K562 (cell line): ENCODE results near the gene TSPOAP1. TPM values are rescaled to one million over a fixed set of nuclear protein-coding genes. Genes with fewer than 3 reads are reported as not detected.

ENCODE experiments used
- ATAC-seq: fragments of 200-7000 bp; cut with Tn5 transposase; 3 replicates; pipeline ENCODE4 v1.9.1; 2020; ENCODE audit warnings: moderate library complexity
- Bru-seq: library from RNA; stranded (reverse); fragments of 400-500 nt; gene quantifications from one replicate; lab custom pipeline; 2021; lab: Mats Ljungman, UMichigan
- BruChase-seq, 2 experiments: library from RNA; stranded (reverse); fragments of 400-500 nt; gene quantifications; one replicate each; lab custom pipeline; 2021; lab: Mats Ljungman, UMichigan
- BruUV-seq: library from RNA; stranded (reverse); fragments of 400-500 nt; replicated peaks from 2 replicates; lab custom pipeline; 2021; lab: Mats Ljungman, UMichigan
- CTCF ChIA-PET: fragments of 300-600 bp; formaldehyde crosslinking; extraction: SDS; loops from one replicate; lab custom pipeline; 2021; ENCODE audit warnings: low intra/inter-chr PET ratio; lab: Yijun Ruan, JAX
- POLR2A ChIA-PET: fragments of 300-600, 350-650 bp; sonication (Branson Sonifier 250); formaldehyde crosslinking; extraction: SDS; loops from one replicate; lab custom pipeline; 2021; ENCODE audit warnings: antibody characterized with exemption, inconsistent platforms; lab: Yijun Ruan, JAX
- DNase-seq, 4 experiments: peaks; one replicate each; pipeline versions ENCODE4 v3.0.0 to v3.0.0-alpha.2; 2011 to 2018; ENCODE audit warnings: low spot score in 3 of 4, mixed read lengths in 3 of 4; ENCODE audit errors: extremely low read depth in 1 of 4
- FAIRE-seq: peaks from 2 replicates; lab custom pipeline; 2011; peaks lifted over from hg19 to GRCh38; lab: Jason Lieb, UNC
- H2AFZ ChIP-seq: 2 replicates; pipeline ENCODE4 v1.6.0; 2011; ENCODE audit warnings: low read depth, low read length, control low read depth, inconsistent platforms
- H3K27ac ChIP-seq: fragments of 200-600 bp; 3 replicates; pipeline ENCODE4 v1.8.0; 2011; ENCODE audit warnings: low read depth, mild to moderate bottlenecking, control low read depth, inconsistent platforms, low read length, moderate library complexity, mixed read lengths; ENCODE audit errors: extremely low read depth
- H3K27me3 ChIP-seq, 2 experiments: fragments of 300-600 bp in 1 of 2; 2 replicates in 1 of 2; 3 replicates in 1 of 2; pipeline versions ENCODE4 v1.6.0 to v1.8.0; 2011; ENCODE audit warnings: inconsistent platforms in 2 of 2, low read length in 2 of 2, mild to moderate bottlenecking in 1 of 2, mixed read lengths in 1 of 2, moderate library complexity in 1 of 2; ENCODE audit not compliant: control insufficient read depth in 2 of 2, insufficient read depth in 2 of 2
- H3K36me3 ChIP-seq: fragments of 300-600 bp; 3 replicates; pipeline ENCODE4 v1.8.0; 2011; ENCODE audit warnings: mild to moderate bottlenecking, low read length, inconsistent platforms; ENCODE audit not compliant: control insufficient read depth, insufficient read depth
- H3K4me1 ChIP-seq, 2 experiments: fragments of 200-600 bp in 1 of 2; replicated peaks in 1 of 2; 2 replicates in 1 of 2; 3 replicates in 1 of 2; pipeline versions ENCODE4 v1.5.1 to v1.8.0; 2011; ENCODE audit warnings: inconsistent platforms in 2 of 2, low read length in 2 of 2, mild to moderate bottlenecking in 1 of 2, mixed read lengths in 1 of 2, moderate library complexity in 1 of 2; ENCODE audit not compliant: control insufficient read depth in 2 of 2, insufficient read depth in 2 of 2
- H3K4me2 ChIP-seq: 2 replicates; pipeline ENCODE4 v1.6.1; 2011; ENCODE audit warnings: low read length, control low read depth, inconsistent platforms, mixed read lengths; ENCODE audit not compliant: insufficient read depth
- H3K4me3 ChIP-seq: fragments of 200-600 bp; sonication (generic), shearing (Covaris generic); 2 replicates; pipeline ENCODE4 v1.5.1; 2016; ENCODE audit warnings: control low read depth, inconsistent platforms
- H3K79me2 ChIP-seq: fragments of 200-600 bp; 3 replicates; pipeline ENCODE4 v1.8.0; 2011; ENCODE audit warnings: low read length, inconsistent platforms; ENCODE audit not compliant: control insufficient read depth, insufficient read depth
- H3K9ac ChIP-seq, 2 experiments: 2 replicates each; pipeline versions ENCODE4 v1.6.0 to v1.6.1; 2011; ENCODE audit warnings: low read depth in 2 of 2, low read length in 2 of 2, control low read depth in 1 of 2, inconsistent platforms in 1 of 2, mild to moderate bottlenecking in 1 of 2, mixed read lengths in 1 of 2; ENCODE audit not compliant: insufficient read depth in 1 of 2
- H3K9me1 ChIP-seq: one replicate; pipeline ENCODE4 v1.6.0; 2011; ENCODE audit warnings: inconsistent platforms, mild to moderate bottlenecking, low read length, moderate library complexity; ENCODE audit not compliant: control insufficient read depth, insufficient read depth
- H3K9me3 ChIP-seq: replicated peaks from 2 replicates; pipeline ENCODE4 v1.5.1; 2011; ENCODE audit warnings: low read depth, low read length, inconsistent platforms; ENCODE audit not compliant: control insufficient read depth, insufficient read depth
- H4K20me1 ChIP-seq: replicated peaks from 2 replicates; pipeline ENCODE4 v1.6.1; 2011; ENCODE audit warnings: low read length, inconsistent platforms, mixed read lengths; ENCODE audit not compliant: control insufficient read depth, insufficient read depth
- MTA2 ChIP-seq: fragments of 450-650 bp; IDR thresholded peaks from 2 replicates; pipeline ENCODE4 v1.6.1; 2016; ENCODE audit warnings: low read depth
- NCOA1 ChIP-seq: fragments of 450-650 bp; IDR thresholded peaks from 2 replicates; pipeline ENCODE4 v1.6.1; 2016; ENCODE audit warnings: low read depth
- PHTF2 ChIP-seq: fragments of 250-450 bp; sonication (Bioruptor Pico); IDR thresholded peaks from 2 replicates; pipeline ENCODE4 v1.5.0; 2021; ENCODE audit warnings: mild to moderate bottlenecking
- PRPF4 ChIP-seq: fragments of 200-400 bp; formaldehyde crosslinking; IDR thresholded peaks from one replicate; pipeline ENCODE4 v1.6.1; 2017; ENCODE audit warnings: low read length, low read depth, mild to moderate bottlenecking; ENCODE audit not compliant: insufficient read depth, poor library complexity, severe bottlenecking
- SP2 ChIP-seq: IDR thresholded peaks from 2 replicates; pipeline ENCODE4 v1.6.1; 2011; ENCODE audit warnings: mild to moderate bottlenecking, low read depth, low read length, moderate library complexity; ENCODE audit not compliant: poor library complexity, severe bottlenecking; ENCODE audit errors: extremely low read depth
- ZNF311 ChIP-seq: fragments of 250-450 bp; sonication (Bioruptor Pico); IDR thresholded peaks from 2 replicates; pipeline ENCODE4 v1.4.0; 2020; ENCODE audit warnings: mild to moderate bottlenecking, moderate library complexity
- WGBS: fragments of 100-300 bp; shearing (Covaris generic); methylation state at CpG from one replicate; pipeline ENCODE4 v1.1.6; 2016; ENCODE audit warnings: low coverage, mixed read lengths; ENCODE audit not compliant: insufficient coverage; ENCODE audit errors: missing lambda C conversion rate; 5-methylcytosine and 5-hydroxymethylcytosine counted together
- in situ Hi-C: fragments of 300-500 bp; cut with MboI; formaldehyde crosslinking; loops from 4 replicates; pipeline ENCODE4 v1.15.0; 2018; ENCODE audit warnings: inconsistent platforms, mixed read lengths
- intact Hi-C: fragments of 100-400 bp; cut with micrococcal nuclease; formaldehyde crosslinking; loops from 2 replicates; pipeline ENCODE4 v1.14.2; 2022
- long read RNA-seq, 3 experiments: library from polyadenylated mRNA in 2 of 3; library from RNA in 1 of 3; unstranded in 2 of 3; stranded (forward) in 1 of 3; transcript quantifications; one replicate each; pipeline ENCODE4 v2.0.0, GENCODE V29; 2019 to 2022
- polyA minus RNA-seq, 3 experiments: library from RNA; depleted of rRNA, polyadenylated mRNA; stranded (reverse); fragments of >200 nt; gene quantifications; 2 replicates each; pipeline ENCODE4 v1.2.3, GENCODE V29; 2011
- polyA plus RNA-seq, 8 experiments: library from polyadenylated mRNA; depleted of rRNA in 4 of 8; stranded (reverse) in 5 of 8; unstranded in 3 of 8; fragments of >200 nt; fragmentation: Nextera tagmentation in 2 of 8; fragmentation: Illumina TruSeq in 1 of 8; extraction: Ambion mirVana in 2 of 8; extraction: Trizol in 1 of 8; gene quantifications; 2 replicates each; pipeline versions ENCODE4 v1.2.1 to v1.2.3, GENCODE V29; 2011 to 2014; ENCODE audit warnings: inconsistent platforms in 1 of 8, missing spikeins in 1 of 8
- total RNA-seq, 7 experiments: library from RNA; depleted of rRNA in 6 of 7; stranded (reverse); fragments of >200 nt in 6 of 7; fragmentation: Illumina TruSeq in 2 of 7; extraction: Trizol in 2 of 7; gene quantifications; 2 replicates each; pipeline versions ENCODE4 v1.2.1 to v1.2.3, GENCODE V29; 2011 to 2021; ENCODE audit warnings: low replicate concordance in 1 of 7
- TF ChIP-seq, protein P1 (sequence below): fragments of 250-450 bp; sonication (Bioruptor Pico); IDR thresholded peaks from 2 replicates; pipeline ENCODE4 v1.4.0; 2020; ENCODE audit warnings: mild to moderate bottlenecking
- TF ChIP-seq, protein P2 (sequence below): fragments of 450-650 bp; formaldehyde crosslinking; IDR thresholded peaks from 2 replicates; pipeline ENCODE4 v1.4.0; 2022; ENCODE audit warnings: mild to moderate bottlenecking, moderate library complexity

The TSPOAP1 gene, protein sequence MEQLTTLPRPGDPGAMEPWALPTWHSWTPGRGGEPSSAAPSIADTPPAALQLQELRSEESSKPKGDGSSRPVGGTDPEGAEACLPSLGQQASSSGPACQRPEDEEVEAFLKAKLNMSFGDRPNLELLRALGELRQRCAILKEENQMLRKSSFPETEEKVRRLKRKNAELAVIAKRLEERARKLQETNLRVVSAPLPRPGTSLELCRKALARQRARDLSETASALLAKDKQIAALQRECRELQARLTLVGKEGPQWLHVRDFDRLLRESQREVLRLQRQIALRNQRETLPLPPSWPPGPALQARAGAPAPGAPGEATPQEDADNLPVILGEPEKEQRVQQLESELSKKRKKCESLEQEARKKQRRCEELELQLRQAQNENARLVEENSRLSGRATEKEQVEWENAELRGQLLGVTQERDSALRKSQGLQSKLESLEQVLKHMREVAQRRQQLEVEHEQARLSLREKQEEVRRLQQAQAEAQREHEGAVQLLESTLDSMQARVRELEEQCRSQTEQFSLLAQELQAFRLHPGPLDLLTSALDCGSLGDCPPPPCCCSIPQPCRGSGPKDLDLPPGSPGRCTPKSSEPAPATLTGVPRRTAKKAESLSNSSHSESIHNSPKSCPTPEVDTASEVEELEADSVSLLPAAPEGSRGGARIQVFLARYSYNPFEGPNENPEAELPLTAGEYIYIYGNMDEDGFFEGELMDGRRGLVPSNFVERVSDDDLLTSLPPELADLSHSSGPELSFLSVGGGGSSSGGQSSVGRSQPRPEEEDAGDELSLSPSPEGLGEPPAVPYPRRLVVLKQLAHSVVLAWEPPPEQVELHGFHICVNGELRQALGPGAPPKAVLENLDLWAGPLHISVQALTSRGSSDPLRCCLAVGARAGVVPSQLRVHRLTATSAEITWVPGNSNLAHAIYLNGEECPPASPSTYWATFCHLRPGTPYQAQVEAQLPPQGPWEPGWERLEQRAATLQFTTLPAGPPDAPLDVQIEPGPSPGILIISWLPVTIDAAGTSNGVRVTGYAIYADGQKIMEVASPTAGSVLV (N-terminal part only)
- 26.2 and 58.3 TPM in 2 replicates for total RNA-seq (2011; cell fraction: chromatin; rRNA removed; ENCODE audit: low replicate concordance)
- total RNA-seq (2011; cell fraction: nucleolus; rRNA removed): 24.0 and 24.1 TPM in 2 replicates
- total RNA-seq (2011; cell fraction: nucleoplasm; rRNA removed): 18.1 and 18.9 TPM in 2 replicates
- total RNA-seq (2014; rRNA removed) (1.0 and 1.8 TPM in 2 replicates), total RNA-seq (2014; rRNA removed; fragmentation: Illumina TruSeq; extraction: Trizol) (0.57 and 0.87 TPM in 2 replicates), total RNA-seq (2015; rRNA removed; fragmentation: Illumina TruSeq; extraction: Trizol) (0.94 and 1.2 TPM in 2 replicates), total RNA-seq (2021) (1.7 and 3.3 TPM in 2 replicates), polyA plus RNA-seq (2011; rRNA removed) (3.2 and 3.3 TPM in 2 replicates), polyA plus RNA-seq (2014; fragmentation: Illumina TruSeq; extraction: Trizol) (1.1 and 1.2 TPM in 2 replicates), polyA plus RNA-seq (2014; fragmentation: Nextera tagmentation; extraction: Ambion mirVana) (not detected), polyA plus RNA-seq (2014; rRNA removed) (1.6 and 3.9 TPM in 2 replicates), polyA minus RNA-seq (2011; rRNA and poly(A)+ RNA removed) (1.1 and 1.8 TPM in 2 replicates), Bru-seq, nascent RNA (percentile 52 among the genes with signal in this experiment), BruChase-seq, experiment 1, labeled RNA remaining after a 2-hour chase (percentile 58 among the genes with signal in this experiment), BruChase-seq, experiment 2, labeled RNA remaining after a 6-hour chase (percentile 54 among the genes with signal in this experiment)
- polyA plus RNA-seq (2011; cell fraction: cytosol; rRNA removed): 2.4 and 2.6 TPM in 2 replicates
- polyA plus RNA-seq (2011; cell fraction: nucleus; rRNA removed): 26.8 and 38.8 TPM in 2 replicates
- polyA plus RNA-seq (2012): 3.0 and 5.1 TPM in 2 replicates
- polyA minus RNA-seq (2011; cell fraction: cytosol; rRNA and poly(A)+ RNA removed): 0.76 and 2.1 TPM in 2 replicates
- polyA minus RNA-seq (2011; cell fraction: nucleus; rRNA and poly(A)+ RNA removed): 4.1 and 6.2 TPM in 2 replicates
- long read RNA-seq, experiment 1, full-length matches to known transcripts: 4 of 7 reads
- long read RNA-seq, experiment 1, partial matches to known transcripts: 1 of 7 reads
- long read RNA-seq, experiment 1, other reads (novel, unspliced or antisense): 2 of 7 reads
- long read RNA-seq, experiment 2, full-length matches to known transcripts: 1 of 4 reads
- long read RNA-seq, experiment 2, partial matches to known transcripts: 1 of 4 reads
- long read RNA-seq, experiment 2, other reads (novel, unspliced or antisense): 2 of 4 reads
- long read RNA-seq, experiment 3: 0 reads

DNA sequence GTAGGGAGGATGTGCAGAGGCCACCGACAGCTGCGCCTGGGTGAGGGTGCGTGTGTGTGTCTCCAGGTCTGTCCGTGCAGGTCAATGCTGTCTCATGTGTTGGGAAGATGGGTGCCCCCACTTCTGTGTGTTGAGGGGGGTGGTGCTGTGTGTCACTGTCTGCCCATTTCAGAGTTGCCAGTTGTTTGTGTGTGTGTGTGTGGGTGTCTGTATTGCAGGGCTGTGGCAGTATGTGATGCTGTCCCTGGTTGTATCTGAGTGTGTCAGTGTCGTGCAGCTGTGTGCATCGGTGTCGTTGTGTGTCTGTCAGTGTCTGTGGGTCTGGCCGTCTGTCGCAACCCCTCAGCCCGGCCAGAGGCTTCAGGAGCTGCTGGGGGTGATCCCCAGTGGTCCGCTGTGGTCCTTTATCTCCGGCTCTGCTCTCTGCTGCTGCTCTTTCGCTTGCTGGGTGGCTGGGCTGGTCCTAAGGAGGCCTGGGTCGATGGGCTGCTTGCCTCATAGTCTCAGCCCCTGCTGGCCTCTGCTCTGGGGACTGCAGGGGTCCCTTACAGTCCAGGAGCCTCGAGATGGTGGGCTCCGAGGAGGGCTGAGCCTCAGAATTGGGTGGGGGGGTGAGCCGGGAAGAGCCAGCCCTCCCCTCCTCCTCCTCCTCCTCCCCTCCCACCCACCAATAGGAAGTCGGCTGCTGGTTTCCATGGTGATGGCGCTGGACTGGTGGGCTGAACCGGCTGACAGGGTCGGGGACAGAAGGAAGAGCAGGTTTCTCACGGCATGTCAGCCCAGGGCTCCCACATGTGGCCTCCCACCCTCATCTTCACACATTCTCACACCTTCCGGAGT, at the start of gene TSPOAP1:
TSPOAP1 (minus strand) TSS at position 601 of the 840 bp plus-strand sequence. CDS start 875 bp downstream, outside the sequence.
- Histone ChIP-seq H3K9ac (peak within 1 kb of the TSS; percentile 89 to 100), H3K4me2 (peak within 1 kb of the TSS; percentile 90), H3K79me2 (peaks cover 58% of the 10 kb centered on the region), H3K27ac (peak within 1 kb of the TSS; percentile 99), H3K4me3 (peak within 1 kb of the TSS; percentile 91), H3K9me1 (peaks cover 3% of the 10 kb centered on the region), H3K27me3 (no peaks in the 10 kb centered on the region), H3K4me1 (peaks cover 17 to 54% of the 10 kb centered on the region in 2 experiments), H2AFZ (no peak within 1 kb of the TSS), H3K9me3 (no peaks in the 10 kb centered on the region), H4K20me1 (peaks cover 38% of the 10 kb centered on the region), H3K36me3 (peaks cover 28% of the 10 kb centered on the region)
- no TSS peak for BruUV-seq
- ATAC-seq (peak; percentile 30), FAIRE-seq (peak; percentile 69), DNase-seq (peak; percentile 75 to 92 (median 81))
- ChIA-PET POLR2A (interaction anchor here (0.5 to 3.2 kb wide), 19 partner anchors 9 to 1509 kb away, joined by 3 to 35 read pairs (median 4); partner anchors contain the start of genes RNF43, SUPT4H1 and TRIM25), CTCF (no interaction called here)
- 3% methylated on average over 18 of the region's 23 CpGs for WGBS
- in situ Hi-C loops: no loop called here
- intact Hi-C loops: loop anchor here (1.0 kb wide), 4 partner anchors 10 to 89 kb away; partner anchors contain the start of genes RNF43 and SUPT4H1
- no peak for TF ChIP-seq PRPF4
- TF ChIP-seq, protein P1, sequence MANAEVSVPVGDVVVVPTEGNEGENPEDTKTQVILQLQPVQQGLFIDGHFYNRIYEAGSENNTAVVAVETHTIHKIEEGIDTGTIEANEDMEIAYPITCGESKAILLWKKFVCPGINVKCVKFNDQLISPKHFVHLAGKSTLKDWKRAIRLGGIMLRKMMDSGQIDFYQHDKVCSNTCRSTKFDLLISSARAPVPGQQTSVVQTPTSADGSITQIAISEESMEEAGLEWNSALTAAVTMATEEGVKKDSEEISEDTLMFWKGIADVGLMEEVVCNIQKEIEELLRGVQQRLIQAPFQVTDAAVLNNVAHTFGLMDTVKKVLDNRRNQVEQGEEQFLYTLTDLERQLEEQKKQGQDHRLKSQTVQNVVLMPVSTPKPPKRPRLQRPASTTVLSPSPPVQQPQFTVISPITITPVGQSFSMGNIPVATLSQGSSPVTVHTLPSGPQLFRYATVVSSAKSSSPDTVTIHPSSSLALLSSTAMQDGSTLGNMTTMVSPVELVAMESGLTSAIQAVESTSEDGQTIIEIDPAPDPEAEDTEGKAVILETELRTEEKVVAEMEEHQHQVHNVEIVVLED (CRISPR knock-in tag): no peak
- TF ChIP-seq MTA2: 0 out of 2 replicates have a peak, but pooled peaks have one; percentile 24
- no peak for TF ChIP-seq PHTF2 (CRISPR knock-in tag)
- TF ChIP-seq SP2: no peak
- TF ChIP-seq ZNF311: no peak
- peak; percentile 72; the same call in 1 of the 2 replicates for TF ChIP-seq NCOA1
- TF ChIP-seq, protein P2, sequence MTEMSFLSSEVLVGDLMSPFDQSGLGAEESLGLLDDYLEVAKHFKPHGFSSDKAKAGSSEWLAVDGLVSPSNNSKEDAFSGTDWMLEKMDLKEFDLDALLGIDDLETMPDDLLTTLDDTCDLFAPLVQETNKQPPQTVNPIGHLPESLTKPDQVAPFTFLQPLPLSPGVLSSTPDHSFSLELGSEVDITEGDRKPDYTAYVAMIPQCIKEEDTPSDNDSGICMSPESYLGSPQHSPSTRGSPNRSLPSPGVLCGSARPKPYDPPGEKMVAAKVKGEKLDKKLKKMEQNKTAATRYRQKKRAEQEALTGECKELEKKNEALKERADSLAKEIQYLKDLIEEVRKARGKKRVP (CRISPR knock-in tag): no peak; the same call in 1 of the 2 replicates
